HepG2 (cell line): ENCODE data around the gene SLC5A5. TPM values are rescaled to one million over a fixed set of nuclear protein-coding genes. Genes with fewer than 3 reads are reported as not detected.

Experiments used
- BRCA1 ChIP-seq: sonication (generic); formaldehyde crosslinking; IDR thresholded peaks from 2 replicates; pipeline ENCODE4 v1.4.0; 2020; ENCODE audit warnings: missing genetic modification reagents
- E2F1 ChIP-seq: sonication (generic); formaldehyde crosslinking; IDR thresholded peaks from 2 replicates; pipeline ENCODE4 v1.5.0; 2020; ENCODE audit warnings: missing genetic modification reagents
- FOXO4 ChIP-seq: sonication (generic); formaldehyde crosslinking; conservative IDR thresholded peaks from 2 replicates; pipeline ENCODE4 v1.8.1; 2023; ENCODE audit warnings: missing genetic modification reagents
- MYPOP ChIP-seq: sonication (generic); formaldehyde crosslinking; IDR thresholded peaks from 2 replicates; pipeline ENCODE4 v1.8.1; 2023; ENCODE audit warnings: mild to moderate bottlenecking, moderate library complexity, missing genetic modification reagents
- PRDM4 ChIP-seq: sonication (generic); formaldehyde crosslinking; IDR thresholded peaks from 2 replicates; pipeline ENCODE4 v1.9.0; 2021; ENCODE audit warnings: missing genetic modification reagents, borderline replicate concordance
- RFXANK ChIP-seq: IDR thresholded peaks from 2 replicates; pipeline ENCODE4 v1.6.1; 2016
- SRY ChIP-seq: sonication (generic); formaldehyde crosslinking; IDR thresholded peaks from 2 replicates; pipeline ENCODE4 v1.8.0; 2022; ENCODE audit warnings: mild to moderate bottlenecking, missing genetic modification reagents
- ZBTB14 ChIP-seq: sonication (generic); formaldehyde crosslinking; IDR thresholded peaks from 2 replicates; pipeline ENCODE4 v1.4.0; 2020; ENCODE audit warnings: missing genetic modification reagents
- ZBTB37 ChIP-seq: sonication (generic); formaldehyde crosslinking; IDR thresholded peaks from 2 replicates; pipeline ENCODE4 v1.4.0; 2020; ENCODE audit warnings: mild to moderate bottlenecking, missing genetic modification reagents
- ZNF17 ChIP-seq: sonication (generic); formaldehyde crosslinking; IDR thresholded peaks from 2 replicates; pipeline ENCODE4 v1.5.0; 2020; ENCODE audit warnings: mild to moderate bottlenecking, missing genetic modification reagents
- ZNF3 ChIP-seq: IDR thresholded peaks from 2 replicates; pipeline ENCODE4 v1.7.0; 2017; ENCODE audit warnings: inconsistent platforms
- ZNF710 ChIP-seq: sonication (generic); formaldehyde crosslinking; IDR thresholded peaks from 2 replicates; pipeline ENCODE4 v1.5.0; 2020; ENCODE audit warnings: mild to moderate bottlenecking, missing genetic modification reagents, borderline replicate concordance
- ZNF777 ChIP-seq: sonication (generic); formaldehyde crosslinking; IDR thresholded peaks from 2 replicates; pipeline ENCODE4 v1.4.0; 2020; ENCODE audit warnings: missing genetic modification reagents
- ZSCAN22 ChIP-seq: sonication (generic); formaldehyde crosslinking; IDR thresholded peaks from 2 replicates; pipeline ENCODE4 v1.4.0; 2020; ENCODE audit warnings: mild to moderate bottlenecking, missing genetic modification reagents
- polyA plus RNA-seq, 8 experiments: library from polyadenylated mRNA; depleted of rRNA in 3 of 8; stranded (reverse) in 7 of 8; unstranded in 1 of 8; fragments of >200 nt; fragmentation: Illumina TruSeq in 4 of 8; extraction: Trizol in 4 of 8; gene quantifications; 2 replicates each; pipeline versions ENCODE4 v1.2.1 to v1.2.3, GENCODE V29; 2011 to 2016; ENCODE audit warnings: low read depth in 4 of 8, missing spikeins in 1 of 8, mixed read lengths in 1 of 8; ENCODE audit not compliant: insufficient read depth in 1 of 8
- total RNA-seq, 5 experiments: library from RNA; depleted of rRNA; stranded (reverse); fragments of >200 nt; fragmentation: Illumina TruSeq; extraction: Trizol; gene quantifications; 2 replicates each; pipeline ENCODE4 v1.2.3, GENCODE V29; 2016; ENCODE audit warnings: low read depth in 1 of 5

Gene SLC5A5
- total and polyA plus RNA-seq, 2 of the 13 experiments (the other 11 are each of a cell fraction or from before 2014, with no cell fraction given): not detected

GRCh38 chr19:17860331-17860992 lies 11.3 kb upstream of the SLC5A5 start (continued):
- TF ChIP-seq ZNF3 (CRISPR knock-in tag) (no peak), ZNF17 (CRISPR knock-in tag) (no peak), ZBTB14 (no peak), RFXANK (CRISPR knock-in tag) (no peak), ZNF710 (CRISPR knock-in tag) (no peak), ZBTB37 (CRISPR knock-in tag) (no peak), FOXO4 (CRISPR knock-in tag) (0 out of 2 replicates have a peak, but pooled peaks have one; percentile 74), MYPOP (CRISPR knock-in tag) (no peak), E2F1 (CRISPR knock-in tag) (no peak), ZSCAN22 (CRISPR knock-in tag) (no peak), ZNF777 (CRISPR knock-in tag) (no peak), SRY (0 out of 2 replicates have a peak, but pooled peaks have one; percentile 9), BRCA1 (CRISPR knock-in tag) (no peak), PRDM4 (CRISPR knock-in tag) (no peak)
